ENCODE data around the gene SCN10A. TPM values are rescaled to one million over a fixed set of nuclear protein-coding genes. Genes with fewer than 3 reads are reported as not detected.
A peak's percentile ranks its signal among the peaks of the same experiment; 100 is the strongest.

The SCN10A gene
- total RNA-seq, result not detected
- not detected for polyA plus RNA-seq (2013, experiment 1 of 2)
- not detected for polyA plus RNA-seq (2013, experiment 2 of 2)
- long read RNA-seq, experiment 1, result 0 reads
- long read RNA-seq, experiment 2, result 0 reads
- long read RNA-seq, experiment 3, result 0 reads
- long read RNA-seq, experiment 4, result 0 reads

DNA sequence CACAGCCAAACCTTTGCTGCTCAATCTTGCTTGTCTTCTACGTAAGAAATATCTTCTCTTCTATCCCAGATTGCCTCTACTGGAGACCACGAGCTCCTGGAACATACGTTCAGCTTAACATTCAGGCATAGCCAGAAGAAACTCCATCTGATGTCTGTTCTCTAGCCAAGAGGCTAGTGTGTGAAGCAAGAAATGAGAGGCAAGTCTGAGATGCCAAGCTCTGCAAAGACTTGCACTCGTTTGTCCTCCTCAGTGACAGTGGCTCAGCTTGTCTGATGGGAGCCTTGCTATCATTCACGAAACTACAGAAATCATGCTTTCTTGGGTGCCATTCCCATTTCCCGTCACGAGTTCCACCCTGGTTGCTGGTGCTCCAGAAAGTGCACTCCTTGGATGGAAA, at the start of gene SCN10A:
Gene SCN10A, minus strand, starts transcription at position 192 of the 400 bp plus-strand sequence. CDS start 22,207 bp downstream, outside the sequence.
- H3K36me3 Mint-ChIP-seq (ENCODE audit: low read depth), result no peaks in the 10 kb centered on the region
- no peak within 1 kb of the TSS for H3K27ac ChIP-seq (ENCODE audit: low read depth, low read length)
- TF ChIP-seq, protein P1, sequence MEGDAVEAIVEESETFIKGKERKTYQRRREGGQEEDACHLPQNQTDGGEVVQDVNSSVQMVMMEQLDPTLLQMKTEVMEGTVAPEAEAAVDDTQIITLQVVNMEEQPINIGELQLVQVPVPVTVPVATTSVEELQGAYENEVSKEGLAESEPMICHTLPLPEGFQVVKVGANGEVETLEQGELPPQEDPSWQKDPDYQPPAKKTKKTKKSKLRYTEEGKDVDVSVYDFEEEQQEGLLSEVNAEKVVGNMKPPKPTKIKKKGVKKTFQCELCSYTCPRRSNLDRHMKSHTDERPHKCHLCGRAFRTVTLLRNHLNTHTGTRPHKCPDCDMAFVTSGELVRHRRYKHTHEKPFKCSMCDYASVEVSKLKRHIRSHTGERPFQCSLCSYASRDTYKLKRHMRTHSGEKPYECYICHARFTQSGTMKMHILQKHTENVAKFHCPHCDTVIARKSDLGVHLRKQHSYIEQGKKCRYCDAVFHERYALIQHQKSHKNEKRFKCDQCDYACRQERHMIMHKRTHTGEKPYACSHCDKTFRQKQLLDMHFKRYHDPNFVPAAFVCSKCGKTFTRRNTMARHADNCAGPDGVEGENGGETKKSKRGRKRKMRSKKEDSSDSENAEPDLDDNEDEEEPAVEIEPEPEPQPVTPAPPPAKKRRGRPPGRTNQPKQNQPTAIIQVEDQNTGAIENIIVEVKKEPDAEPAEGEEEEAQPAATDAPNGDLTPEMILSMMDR (conservative IDR thresholded peaks at IDR 0.05), result no peak
- H3K4me1 ChIP-seq (ENCODE audit: control insufficient read depth, insufficient read depth, low read length), result no peaks in the 10 kb centered on the region
- no peak within 1 kb of the TSS for H3K27ac Mint-ChIP-seq
- no peak within 1 kb of the TSS for H3K9ac ChIP-seq (ENCODE audit: extremely low read depth, low read length, poor library complexity, severe bottlenecking)
- no peaks in the 10 kb centered on the region for H3K9me3 ChIP-seq (ENCODE audit: control insufficient read depth, low read length)
- no peaks in the 10 kb centered on the region for H3K4me1 Mint-ChIP-seq
- WGBS, 2 experiments (ENCODE audit: insufficient coverage in 1 of 2, insufficient read length in 1 of 2), result 84 to 95% methylated on average over 7 of the region's 7 CpGs
- peaks cover 57% of the 10 kb centered on the region for H3K27me3 ChIP-seq (ENCODE audit: control insufficient read depth, insufficient read depth, low read length, poor library complexity, severe bottlenecking)
- H3K4me3 ChIP-seq (ENCODE audit: low read length), result no peak within 1 kb of the TSS
- no peak for DNase-seq
- H3K9me3 Mint-ChIP-seq, result no peaks in the 10 kb centered on the region
- H3K27me3 Mint-ChIP-seq (ENCODE audit: insufficient read depth), result peaks cover 7% of the 10 kb centered on the region
- H3K4me3 Mint-ChIP-seq, result no peak within 1 kb of the TSS
- no peaks in the 10 kb centered on the region for H3K36me3 ChIP-seq (ENCODE audit: control insufficient read depth, insufficient read depth, low read length)

DNA sequence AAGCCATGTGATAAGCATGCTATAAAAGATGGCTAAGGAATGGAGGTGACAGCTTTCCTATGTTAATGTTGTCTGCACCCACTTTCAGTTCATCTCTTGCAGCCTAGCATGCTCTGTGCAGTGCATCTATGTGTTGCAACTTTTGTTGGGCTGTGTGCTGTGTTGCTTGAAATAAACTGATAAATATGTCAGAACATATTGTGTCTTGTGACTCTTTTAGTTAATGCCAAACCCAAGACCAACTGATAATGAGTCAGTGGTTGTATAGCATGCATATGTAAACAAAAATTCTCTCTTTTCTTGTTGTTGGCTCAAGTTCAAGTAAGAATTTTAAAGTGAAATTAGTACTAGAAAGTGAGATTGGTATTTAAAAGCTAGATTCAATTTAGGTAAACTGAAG, 37.0 kb upstream of the SCN10A start:
- no peak for DNase-seq
- H3K4me3 ChIP-seq (ENCODE audit: low read length), result no peak overlapping the region
- TF ChIP-seq, protein P1 (conservative IDR thresholded peaks at IDR 0.05), result no peak
- H3K9me3 ChIP-seq (ENCODE audit: control insufficient read depth, low read length), result peaks cover 17% of the 10 kb centered on the region
- no peaks in the 10 kb centered on the region for H3K4me1 ChIP-seq (ENCODE audit: control insufficient read depth, insufficient read depth, low read length)
- peaks cover 34% of the 10 kb centered on the region for H3K27me3 Mint-ChIP-seq (ENCODE audit: insufficient read depth)
- H3K4me1 Mint-ChIP-seq, result peaks cover 3% of the 10 kb centered on the region
- H3K36me3 Mint-ChIP-seq (ENCODE audit: low read depth), result no peaks in the 10 kb centered on the region
- H3K9ac ChIP-seq (ENCODE audit: extremely low read depth, low read length, poor library complexity, severe bottlenecking), result no peak overlapping the region
- H3K27ac Mint-ChIP-seq, result no peak overlapping the region
- H3K36me3 ChIP-seq (ENCODE audit: control insufficient read depth, insufficient read depth, low read length), result no peaks in the 10 kb centered on the region
- H3K9me3 Mint-ChIP-seq, result peaks cover 7% of the 10 kb centered on the region
- H3K27ac ChIP-seq (ENCODE audit: low read depth, low read length), result no peak overlapping the region
- H3K4me3 Mint-ChIP-seq, result no peak overlapping the region
- H3K27me3 ChIP-seq (ENCODE audit: control insufficient read depth, insufficient read depth, low read length, poor library complexity, severe bottlenecking), result peaks cover 56% of the 10 kb centered on the region

DNA sequence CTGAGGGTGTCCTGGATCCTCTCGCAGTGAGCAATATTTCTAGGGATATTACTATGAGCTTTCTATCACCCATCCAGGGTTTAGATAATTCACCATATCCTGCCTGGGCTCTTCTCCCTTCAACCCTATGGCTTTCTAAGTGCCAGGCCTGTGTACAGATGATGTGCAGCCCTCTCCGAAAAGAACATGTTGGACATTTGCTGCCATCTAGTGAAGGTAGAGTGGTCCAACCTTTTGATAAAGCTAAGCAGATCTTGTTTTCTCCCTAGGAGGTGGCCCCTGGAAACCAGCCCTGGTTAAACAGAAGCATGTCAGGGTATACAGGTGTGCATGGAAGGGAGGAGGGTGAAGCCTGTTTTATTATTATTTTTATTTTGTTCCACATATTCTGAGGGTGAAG, 27.9 kb upstream of the SCN10A start:
- no peaks in the 10 kb centered on the region for H3K4me1 ChIP-seq (ENCODE audit: control insufficient read depth, insufficient read depth, low read length)
- TF ChIP-seq, protein P1 (conservative IDR thresholded peaks at IDR 0.05), result peak; percentile 58
- no peaks in the 10 kb centered on the region for H3K4me1 Mint-ChIP-seq

More for the DNA sequence above, 27.9 kb upstream of the SCN10A start:
- no peak overlapping the region for H3K9ac ChIP-seq (ENCODE audit: extremely low read depth, low read length, poor library complexity, severe bottlenecking)
- H3K9me3 Mint-ChIP-seq, result no peaks in the 10 kb centered on the region
- no peaks in the 10 kb centered on the region for H3K36me3 ChIP-seq (ENCODE audit: control insufficient read depth, insufficient read depth, low read length)
- H3K4me3 Mint-ChIP-seq, result no peak overlapping the region
- no peaks in the 10 kb centered on the region for H3K9me3 ChIP-seq (ENCODE audit: control insufficient read depth, low read length)
- H3K27me3 Mint-ChIP-seq (ENCODE audit: insufficient read depth), result peaks cover 10% of the 10 kb centered on the region
- H3K36me3 Mint-ChIP-seq (ENCODE audit: low read depth), result no peaks in the 10 kb centered on the region
- no peak for DNase-seq
- H3K27ac ChIP-seq (ENCODE audit: low read depth, low read length), result no peak overlapping the region
- H3K4me3 ChIP-seq (ENCODE audit: low read length), result no peak overlapping the region
- peaks cover 35% of the 10 kb centered on the region for H3K27me3 ChIP-seq (ENCODE audit: control insufficient read depth, insufficient read depth, low read length, poor library complexity, severe bottlenecking)
- no peak overlapping the region for H3K27ac Mint-ChIP-seq
- WGBS, 2 experiments (ENCODE audit: insufficient coverage in 1 of 2, insufficient read length in 1 of 2), result 58 to 72% methylated on average over 2 of the region's 2 CpGs

Data from endodermal cell (in vitro differentiated cells).